ENCODE data around the gene ACBD7.

The ACBD7 gene

GRCh38 chr10:15118615-15119014 is 30.0 kb upstream of the ACBD7 start:
- no peaks in the 10 kb centered on the region for H3K27me3 ChIP-seq (replicated peaks; ENCODE audit: control insufficient read depth, insufficient read depth, low read length)
- H3K4me3 ChIP-seq (replicated peaks; ENCODE audit: low read depth, low read length), result no peak overlapping the region
- DNase-seq (ENCODE audit: extremely low read depth, insufficient read length), result no peak
- TF ChIP-seq CTCF (IDR thresholded peaks at IDR 0.05; ENCODE audit: insufficient read depth, low read length, poor library complexity, severe bottlenecking), result no peak
- no peaks in the 10 kb centered on the region for H3K36me3 ChIP-seq (ENCODE audit: control insufficient read depth, insufficient read depth, low read length)

GRCh38 chr10:15116225-15116624 is 27.6 kb upstream of the ACBD7 start:
- H3K27me3 ChIP-seq (replicated peaks; ENCODE audit: control insufficient read depth, insufficient read depth, low read length), result no peaks in the 10 kb centered on the region
- no peak overlapping the region for H3K4me3 ChIP-seq (replicated peaks; ENCODE audit: low read depth, low read length)
- no peaks in the 10 kb centered on the region; the same call in 1 of the 2 replicates for H3K36me3 ChIP-seq (ENCODE audit: control insufficient read depth, insufficient read depth, low read length)
- no peak for DNase-seq (ENCODE audit: extremely low read depth, insufficient read length)
- no peak for TF ChIP-seq CTCF (IDR thresholded peaks at IDR 0.05; ENCODE audit: insufficient read depth, low read length, poor library complexity, severe bottlenecking)

GRCh38 chr10:15113766-15114165 is 25.2 kb upstream of the ACBD7 start:
- DNase-seq (ENCODE audit: extremely low read depth, insufficient read length), result no peak
- H3K27me3 ChIP-seq (replicated peaks; ENCODE audit: control insufficient read depth, insufficient read depth, low read length), result no peaks in the 10 kb centered on the region
- no peak for TF ChIP-seq CTCF (IDR thresholded peaks at IDR 0.05; ENCODE audit: insufficient read depth, low read length, poor library complexity, severe bottlenecking)
- H3K36me3 ChIP-seq (ENCODE audit: control insufficient read depth, insufficient read depth, low read length), result no peaks in the 10 kb centered on the region; the same call in 1 of the 2 replicates
- H3K4me3 ChIP-seq (replicated peaks; ENCODE audit: low read depth, low read length), result no peak overlapping the region

GRCh38 chr10:15112657-15113056 is 24.1 kb upstream of the ACBD7 start:
- Histone ChIP-seq H3K4me3 (replicated peaks; ENCODE audit: low read depth, low read length) (no peak overlapping the region), H3K27me3 (replicated peaks; ENCODE audit: control insufficient read depth, insufficient read depth, low read length) (no peaks in the 10 kb centered on the region), H3K36me3 (ENCODE audit: control insufficient read depth, insufficient read depth, low read length) (no peaks in the 10 kb centered on the region; the same call in 1 of the 2 replicates)
- no peak for TF ChIP-seq CTCF (IDR thresholded peaks at IDR 0.05; ENCODE audit: insufficient read depth, low read length, poor library complexity, severe bottlenecking)
- DNase-seq (ENCODE audit: extremely low read depth, insufficient read length), result no peak

GRCh38 chr10:15106352-15107013 is 17.9 kb upstream of the ACBD7 start:
- no peaks in the 10 kb centered on the region for H3K27me3 ChIP-seq (replicated peaks; ENCODE audit: control insufficient read depth, insufficient read depth, low read length)
- H3K4me3 ChIP-seq (replicated peaks; ENCODE audit: low read depth, low read length), result no peak overlapping the region
- H3K36me3 ChIP-seq (ENCODE audit: control insufficient read depth, insufficient read depth, low read length), result peaks cover 15% of the 10 kb centered on the region
- peak; percentile 91 for TF ChIP-seq CTCF (IDR thresholded peaks at IDR 0.05; ENCODE audit: insufficient read depth, low read length, poor library complexity, severe bottlenecking)
- no peak for DNase-seq (ENCODE audit: extremely low read depth, insufficient read length)

- Histone ChIP-seq H3K27me3 (replicated peaks; ENCODE audit: control insufficient read depth, insufficient read depth, low read length) (no peaks in the 10 kb centered on the region), H3K36me3 (ENCODE audit: control insufficient read depth, insufficient read depth, low read length) (peaks cover 16% of the 10 kb centered on the region), H3K4me3 (replicated peaks; ENCODE audit: low read depth, low read length) (no peak overlapping the region)
- no peak for TF ChIP-seq CTCF (IDR thresholded peaks at IDR 0.05; ENCODE audit: insufficient read depth, low read length, poor library complexity, severe bottlenecking)
- DNase-seq (ENCODE audit: extremely low read depth, insufficient read length), result no peak
Observed at GRCh38 chr10:15103513-15103912, 14.9 kb upstream of the ACBD7 start.

Measured in GM06990 (cell line).